Measurements from ENCODE around the gene RASGRF1. TPM values are rescaled to one million over a fixed set of nuclear protein-coding genes. Genes with fewer than 3 reads are reported as not detected.

The RASGRF1 gene
- total and polyA plus RNA-seq, 4 donors, result 0.13 to 0.15 TPM; not detected in 2

DNA sequence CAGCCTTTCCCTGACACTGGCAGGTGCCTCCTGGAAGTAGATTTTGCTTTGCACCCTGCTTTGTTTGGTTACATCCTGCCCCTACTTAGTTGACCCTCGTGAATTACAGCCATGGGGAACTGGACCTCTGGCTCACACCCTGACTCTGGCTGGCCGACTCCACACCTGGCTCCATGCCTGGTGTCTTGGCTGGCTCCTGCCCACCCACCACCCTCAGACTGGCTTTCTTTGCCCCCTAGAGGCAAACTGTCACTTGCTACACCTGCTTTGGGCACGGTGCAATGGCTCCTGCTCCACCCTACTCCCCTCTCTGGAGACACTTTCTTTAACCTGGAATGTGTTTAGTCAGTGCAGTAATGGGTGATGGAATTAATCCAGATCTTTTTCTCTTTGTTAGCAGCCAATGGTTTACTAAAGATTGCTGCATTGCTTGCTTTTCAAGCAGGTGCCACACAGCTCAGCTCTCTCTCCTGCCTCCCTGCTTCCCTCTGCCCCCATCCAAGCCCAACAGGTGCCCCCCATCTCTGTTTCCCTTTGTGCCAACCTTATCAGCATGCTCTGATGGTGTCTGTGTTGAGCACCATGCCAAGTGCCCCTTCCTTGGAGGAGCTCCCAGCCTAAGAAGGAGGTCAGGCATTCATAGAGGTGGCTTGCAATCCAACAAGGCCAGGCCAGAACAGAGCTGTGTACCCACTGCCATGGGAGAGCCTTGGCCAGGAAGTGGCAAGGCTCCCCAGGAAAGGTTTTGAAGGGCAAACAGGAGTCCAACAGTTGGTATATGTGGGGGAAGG is 38.4 kb downstream of the RASGRF1 start:
- no peaks in the 10 kb centered on the region for H3K9me3 ChIP-seq (ENCODE audit: control insufficient read depth, low read length)
- H3K27me3 ChIP-seq (ENCODE audit: control insufficient read depth in 1 of 2, insufficient read depth in 2 of 2, low read length in 1 of 2), result no peaks in the 10 kb centered on the region
- intact Hi-C loops (cut with DNase I), result no loop called here
- ATAC-seq (ENCODE audit: low FRiP score) (no peak), DNase-seq (no peak)
- 25 to 33% methylated on average over 3 of the region's 3 CpGs for WGBS, 2 donors
- no peak overlapping the region for H3K27ac ChIP-seq (ENCODE audit: low read depth in 1 of 2, low read length in 2 of 2)
- no peak overlapping the region for H3K4me3 ChIP-seq (ENCODE audit: low read length in 2 of 2)
- no peaks in the 10 kb centered on the region for H3K4me1 ChIP-seq (ENCODE audit: control insufficient read depth in 1 of 2, insufficient read depth in 2 of 2, low read length in 2 of 2)
- H3K36me3 ChIP-seq (ENCODE audit: control insufficient read depth in 1 of 2, insufficient read depth in 2 of 2, low read length in 1 of 2), result no peaks in the 10 kb centered on the region

GRCh38 chr15:79051029-79051428 is 39.6 kb downstream of the RASGRF1 start:
- Histone ChIP-seq H3K36me3 (ENCODE audit: control insufficient read depth in 1 of 2, insufficient read depth in 2 of 2, low read length in 1 of 2) (no peaks in the 10 kb centered on the region), H3K4me1 (ENCODE audit: control insufficient read depth in 1 of 2, insufficient read depth in 2 of 2, low read length in 2 of 2) (no peaks in the 10 kb centered on the region), H3K27ac (ENCODE audit: low read depth in 1 of 2, low read length in 2 of 2) (no peak overlapping the region), H3K9me3 (ENCODE audit: control insufficient read depth, low read length) (no peaks in the 10 kb centered on the region), H3K27me3 (ENCODE audit: control insufficient read depth in 1 of 2, insufficient read depth in 2 of 2, low read length in 1 of 2) (no peaks in the 10 kb centered on the region), H3K4me3 (ENCODE audit: low read length in 2 of 2) (no peak overlapping the region)
- no peak for ATAC-seq (ENCODE audit: low FRiP score)
- intact Hi-C loops (cut with DNase I), result no loop called here
- DNase-seq, result no peak
- WGBS, 2 donors, result 83 to 87% methylated on average over 6 of the region's 6 CpGs

- 92 to 96% methylated on average over 3 of the region's 3 CpGs for WGBS, 2 donors
- DNase-seq (peak in 1 of 2 donors; percentile 23), ATAC-seq (ENCODE audit: low FRiP score) (no peak)
- Histone ChIP-seq H3K4me1 (ENCODE audit: control insufficient read depth in 1 of 2, insufficient read depth in 2 of 2, low read length in 2 of 2) (no peaks in the 10 kb centered on the region), H3K9me3 (ENCODE audit: control insufficient read depth, low read length) (no peaks in the 10 kb centered on the region), H3K27me3 (ENCODE audit: control insufficient read depth in 1 of 2, insufficient read depth in 2 of 2, low read length in 1 of 2) (no peaks in the 10 kb centered on the region), H3K36me3 (ENCODE audit: control insufficient read depth in 1 of 2, insufficient read depth in 2 of 2, low read length in 1 of 2) (no peaks in the 10 kb centered on the region), H3K27ac (ENCODE audit: low read depth in 1 of 2, low read length in 2 of 2) (no peak overlapping the region), H3K4me3 (ENCODE audit: low read length in 2 of 2) (no peak overlapping the region)
- intact Hi-C loops (cut with DNase I), result no loop called here
Measured at GRCh38 chr15:79050341-79050740, 40.2 kb downstream of the RASGRF1 start.

DNA sequence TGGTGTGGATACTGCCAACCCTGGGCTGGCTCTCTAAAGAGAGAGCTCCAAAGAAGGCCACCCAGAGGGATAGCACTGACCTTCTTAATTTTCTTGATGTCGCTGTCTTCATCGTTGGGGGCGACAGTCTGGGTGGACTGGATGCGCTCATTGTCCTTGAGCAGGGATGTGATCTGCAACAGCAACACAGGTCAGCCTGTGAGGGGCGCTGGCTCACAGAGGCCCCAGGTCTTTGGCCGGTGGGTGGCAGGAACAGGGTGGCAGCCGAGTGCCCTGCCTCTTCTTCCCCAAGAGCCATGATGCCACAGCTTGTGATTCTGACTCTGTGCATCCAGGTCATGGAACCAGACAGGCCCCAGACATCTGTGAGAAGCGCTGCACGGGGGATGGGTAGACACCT is 41.2 kb downstream of the RASGRF1 start:
- no peak for ATAC-seq (ENCODE audit: low FRiP score)
- 88 to 91% methylated on average over 9 of the region's 9 CpGs for WGBS, 2 donors

DNA sequence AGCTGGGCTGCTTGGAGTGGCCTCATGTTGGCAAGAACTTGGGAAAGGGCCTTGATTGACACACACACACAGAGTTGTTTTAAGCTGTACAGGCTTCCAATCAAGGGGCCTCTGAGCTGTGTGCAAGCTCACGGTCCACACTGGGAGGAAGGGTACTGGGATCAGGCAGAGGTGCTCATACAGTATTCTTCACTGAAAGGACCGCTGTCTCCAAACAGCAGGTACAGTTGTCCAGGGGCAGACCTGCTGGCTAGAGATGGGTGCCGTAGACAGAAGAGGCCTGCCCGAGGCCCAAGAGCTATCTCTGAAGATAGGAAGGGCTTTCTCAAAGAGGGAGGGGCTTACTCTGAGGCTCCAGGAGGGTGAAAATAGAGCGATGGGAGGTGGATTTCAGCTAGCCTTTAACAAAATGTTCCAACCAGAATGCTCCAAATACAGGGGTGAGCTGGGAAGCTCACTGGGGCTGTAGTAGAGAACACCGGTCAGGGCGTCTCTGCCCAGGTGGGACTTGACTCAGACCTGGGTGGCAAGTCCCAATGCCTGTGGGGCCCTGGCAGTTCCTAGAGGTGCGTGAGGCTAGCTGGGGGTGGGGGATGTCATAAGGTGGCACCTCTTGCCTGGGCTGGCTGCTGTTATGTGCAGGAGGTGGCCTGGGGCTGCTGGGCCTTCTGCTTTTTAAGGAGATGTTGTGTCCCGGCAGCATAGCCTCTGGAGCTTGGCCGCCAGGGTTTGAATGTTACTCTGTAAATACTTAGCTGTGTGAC is 42.7 kb downstream of the RASGRF1 start:
- 91 to 92% methylated on average over 10 of the region's 10 CpGs for WGBS, 2 donors
- Histone ChIP-seq H3K9me3 (ENCODE audit: control insufficient read depth, low read length) (peaks cover 3% of the 10 kb centered on the region), H3K27ac (ENCODE audit: low read depth in 1 of 2, low read length in 2 of 2) (no peak overlapping the region), H3K4me3 (ENCODE audit: low read length in 2 of 2) (no peak overlapping the region), H3K36me3 (ENCODE audit: control insufficient read depth in 1 of 2, insufficient read depth in 2 of 2, low read length in 1 of 2) (no peaks in the 10 kb centered on the region), H3K27me3 (ENCODE audit: control insufficient read depth in 1 of 2, insufficient read depth in 2 of 2, low read length in 1 of 2) (no peaks in the 10 kb centered on the region), H3K4me1 (ENCODE audit: control insufficient read depth in 1 of 2, insufficient read depth in 2 of 2, low read length in 2 of 2) (no peaks in the 10 kb centered on the region)
- intact Hi-C loops (cut with DNase I), result no loop called here
- DNase-seq, result no peak
- ATAC-seq (ENCODE audit: low FRiP score), result no peak

More for the DNA sequence above, 41.2 kb downstream of the RASGRF1 start:
- no peak overlapping the region for H3K4me3 ChIP-seq (ENCODE audit: low read length in 2 of 2)
- no peaks in the 10 kb centered on the region for H3K4me1 ChIP-seq (ENCODE audit: control insufficient read depth in 1 of 2, insufficient read depth in 2 of 2, low read length in 2 of 2)
- no peak overlapping the region for H3K27ac ChIP-seq (ENCODE audit: low read depth in 1 of 2, low read length in 2 of 2)
- no peaks in the 10 kb centered on the region for H3K9me3 ChIP-seq (ENCODE audit: control insufficient read depth, low read length)
- DNase-seq, result no peak
- H3K36me3 ChIP-seq (ENCODE audit: control insufficient read depth in 1 of 2, insufficient read depth in 2 of 2, low read length in 1 of 2), result no peaks in the 10 kb centered on the region
- no peaks in the 10 kb centered on the region for H3K27me3 ChIP-seq (ENCODE audit: control insufficient read depth in 1 of 2, insufficient read depth in 2 of 2, low read length in 1 of 2)
- intact Hi-C loops (cut with DNase I), result no loop called here

GRCh38 chr15:79046691-79047404 is 43.7 kb downstream of the RASGRF1 start:
- intact Hi-C loops (cut with DNase I), result no loop called here
- ATAC-seq (ENCODE audit: low FRiP score) (peak; percentile 24), DNase-seq (no peak)
- Histone ChIP-seq H3K27ac (ENCODE audit: low read depth in 1 of 2, low read length in 2 of 2) (no peak overlapping the region), H3K36me3 (ENCODE audit: control insufficient read depth in 1 of 2, insufficient read depth in 2 of 2, low read length in 1 of 2) (no peaks in the 10 kb centered on the region), H3K27me3 (ENCODE audit: control insufficient read depth in 1 of 2, insufficient read depth in 2 of 2, low read length in 1 of 2) (no peaks in the 10 kb centered on the region), H3K4me1 (ENCODE audit: control insufficient read depth in 1 of 2, insufficient read depth in 2 of 2, low read length in 2 of 2) (no peaks in the 10 kb centered on the region), H3K4me3 (ENCODE audit: low read length in 2 of 2) (no peak overlapping the region), H3K9me3 (ENCODE audit: control insufficient read depth, low read length) (peaks cover 9% of the 10 kb centered on the region)
- 88% methylated on average over 19 of the region's 19 CpGs for WGBS, 2 donors

- Histone ChIP-seq H3K27ac (ENCODE audit: low read depth in 1 of 2, low read length in 2 of 2) (no peak overlapping the region), H3K4me3 (ENCODE audit: low read length in 2 of 2) (no peak overlapping the region), H3K4me1 (ENCODE audit: control insufficient read depth in 1 of 2, insufficient read depth in 2 of 2, low read length in 2 of 2) (no peaks in the 10 kb centered on the region), H3K36me3 (ENCODE audit: control insufficient read depth in 1 of 2, insufficient read depth in 2 of 2, low read length in 1 of 2) (no peaks in the 10 kb centered on the region), H3K9me3 (ENCODE audit: control insufficient read depth, low read length) (peaks cover 10% of the 10 kb centered on the region), H3K27me3 (ENCODE audit: control insufficient read depth in 1 of 2, insufficient read depth in 2 of 2, low read length in 1 of 2) (no peaks in the 10 kb centered on the region)
- DNase-seq (no peak), ATAC-seq (ENCODE audit: low FRiP score) (no peak)
- 52 to 77% methylated on average over 1 of the region's 1 CpG for WGBS, 2 donors
- intact Hi-C loops (cut with DNase I), result no loop called here
Measured at GRCh38 chr15:79045041-79045440, 45.5 kb downstream of the RASGRF1 start.

GRCh38 chr15:79042213-79042928 is 48.2 kb downstream of the RASGRF1 start:
- no peak overlapping the region for H3K4me3 ChIP-seq (ENCODE audit: low read length in 2 of 2)
- intact Hi-C loops (cut with DNase I), result no loop called here
- no peaks in the 10 kb centered on the region for H3K36me3 ChIP-seq (ENCODE audit: control insufficient read depth in 1 of 2, insufficient read depth in 2 of 2, low read length in 1 of 2)
- no peak for ATAC-seq (ENCODE audit: low FRiP score)
- DNase-seq, result no peak
- WGBS, 2 donors, result 67 to 76% methylated on average over 2 of the region's 2 CpGs
- no peaks in the 10 kb centered on the region for H3K4me1 ChIP-seq (ENCODE audit: control insufficient read depth in 1 of 2, insufficient read depth in 2 of 2, low read length in 2 of 2)
- no peaks in the 10 kb centered on the region for H3K27me3 ChIP-seq (ENCODE audit: control insufficient read depth in 1 of 2, insufficient read depth in 2 of 2, low read length in 1 of 2)
- H3K27ac ChIP-seq (ENCODE audit: low read depth in 1 of 2, low read length in 2 of 2), result no peak overlapping the region
- peaks cover 10% of the 10 kb centered on the region for H3K9me3 ChIP-seq (ENCODE audit: control insufficient read depth, low read length)

Data from aorta (tissue), 5 donors.